Measurements from ENCODE around the gene LRRC51. TPM values are rescaled to one million over a fixed set of nuclear protein-coding genes. Genes with fewer than 3 reads are reported as not detected.
"Not testable (repeated sequence)": the region's sequence is repeated elsewhere in the genome, so short reads cannot be mapped to it uniquely, and the experiment has no call there.

LRRC51 gene
- total and polyA plus RNA-seq, 3 experiments from 2014 or later = 2.6 to 8.9 (median 8.2) TPM

DNA sequence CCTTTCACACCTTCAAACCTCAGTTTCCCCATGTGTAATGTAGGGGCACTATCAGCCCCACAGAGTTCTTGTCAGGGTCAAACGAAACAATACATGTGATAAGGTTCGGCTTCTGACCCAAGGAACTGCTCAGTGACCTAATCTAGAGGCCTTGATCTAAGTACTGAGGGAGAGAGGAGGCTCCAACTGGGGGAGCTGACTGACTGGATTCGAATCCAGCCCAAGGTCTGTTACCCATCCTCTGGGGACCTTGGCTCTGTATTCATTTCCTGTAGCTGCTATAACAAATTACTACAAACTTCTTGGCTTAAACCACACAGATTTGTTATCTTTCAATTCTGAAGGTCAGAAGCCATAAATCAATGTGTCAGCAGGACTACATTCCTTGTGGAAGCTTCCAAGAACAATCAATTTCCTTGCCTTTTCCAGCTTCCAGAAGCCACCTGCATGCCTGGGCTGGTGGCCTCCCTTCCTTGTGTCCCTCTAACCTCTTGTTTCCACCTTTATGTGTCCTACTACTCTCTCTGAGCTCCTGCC is 42.5 kb downstream of the LRRC51 start:
- no peak overlapping the region for H3K27ac ChIP-seq (ENCODE audit: low read depth, low read length)
- H3K4me3 ChIP-seq (ENCODE audit: low read length) = no peak overlapping the region
- H3K4me1 ChIP-seq (ENCODE audit: insufficient read depth, low read length) = no peaks in the 10 kb centered on the region
- H3K4me1 Mint-ChIP-seq = no peaks in the 10 kb centered on the region
- no peaks in the 10 kb centered on the region for H3K36me3 ChIP-seq (ENCODE audit: insufficient read depth, low read length)
- peak overlapping the region in 1 of 8 donors; percentile 26 for H3K27ac Mint-ChIP-seq
- H3K27me3 ChIP-seq (ENCODE audit: insufficient read depth, low read length, poor library complexity, severe bottlenecking) = no peaks in the 10 kb centered on the region
- CTCF ChIA-PET = interaction anchor here (0.8 to 1.4 kb wide), 3 partner anchors 20 to 98 kb away, joined by 3 read pairs; no protein-coding TSS in a partner anchor
- H3K9me3 ChIP-seq (ENCODE audit: low read length) = no peaks in the 10 kb centered on the region
- DNase-seq = no peak
- H3K9me3 Mint-ChIP-seq = peaks cover 0 to 7% (median 6%) of the 10 kb centered on the region in 5 donors
- H3K36me3 Mint-ChIP-seq = peaks cover 0 to 6% (median 1%) of the 10 kb centered on the region in 3 donors
- no peak overlapping the region for H3K4me3 Mint-ChIP-seq
- POLR2A ChIA-PET = interaction anchor here (0.7 kb wide), 1 partner anchor 45 kb away, joined by 3 read pairs; no protein-coding TSS in a partner anchor
- H3K27me3 Mint-ChIP-seq = peaks cover 4 to 36% of the 10 kb centered on the region in 2 donors

DNA sequence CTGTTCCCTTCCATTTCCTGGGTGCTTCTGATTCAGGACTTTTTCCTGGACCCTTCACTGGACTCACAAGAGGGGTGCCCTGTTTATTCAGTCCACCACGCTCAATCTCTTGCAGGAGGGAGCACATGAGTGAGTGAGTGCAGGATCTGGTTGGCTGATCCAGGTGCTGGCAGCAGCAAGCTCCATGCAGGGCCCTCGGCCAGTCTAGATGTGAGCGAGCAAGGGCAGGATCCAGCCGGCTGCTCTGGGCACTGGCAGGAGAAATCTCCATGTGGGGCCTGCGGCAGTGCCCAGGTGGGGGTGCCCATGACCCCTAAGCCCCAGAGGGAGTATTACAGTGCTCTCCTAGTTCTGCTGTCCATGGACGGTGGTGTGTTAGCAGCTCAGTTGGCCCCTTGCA is 43.4 kb downstream of the LRRC51 start:
- Histone ChIP-seq H3K36me3 (ENCODE audit: insufficient read depth, low read length) (no peaks in the 10 kb centered on the region), H3K27me3 (ENCODE audit: insufficient read depth, low read length, poor library complexity, severe bottlenecking) (no peaks in the 10 kb centered on the region), H3K27ac (ENCODE audit: low read depth, low read length) (no peak overlapping the region), H3K4me3 (ENCODE audit: low read length) (no peak overlapping the region), H3K4me1 (ENCODE audit: insufficient read depth, low read length) (no peaks in the 10 kb centered on the region), H3K9me3 (ENCODE audit: low read length) (peaks cover 4% of the 10 kb centered on the region)
- Mint-ChIP-seq H3K9me3 (peaks cover 7 to 15% (median 12%) of the 10 kb centered on the region in 5 donors), H3K27ac (peak overlapping the region in 1 of 8 donors; percentile 26), H3K36me3 (peaks cover 0 to 15% (median 4%) of the 10 kb centered on the region in 3 donors), H3K4me3 (no peak overlapping the region), H3K4me1 (no peaks in the 10 kb centered on the region), H3K27me3 (peaks cover 6 to 33% of the 10 kb centered on the region in 2 donors)
- CTCF ChIA-PET = no interaction called here
- POLR2A ChIA-PET = no interaction called here
- no peak for DNase-seq

DNA sequence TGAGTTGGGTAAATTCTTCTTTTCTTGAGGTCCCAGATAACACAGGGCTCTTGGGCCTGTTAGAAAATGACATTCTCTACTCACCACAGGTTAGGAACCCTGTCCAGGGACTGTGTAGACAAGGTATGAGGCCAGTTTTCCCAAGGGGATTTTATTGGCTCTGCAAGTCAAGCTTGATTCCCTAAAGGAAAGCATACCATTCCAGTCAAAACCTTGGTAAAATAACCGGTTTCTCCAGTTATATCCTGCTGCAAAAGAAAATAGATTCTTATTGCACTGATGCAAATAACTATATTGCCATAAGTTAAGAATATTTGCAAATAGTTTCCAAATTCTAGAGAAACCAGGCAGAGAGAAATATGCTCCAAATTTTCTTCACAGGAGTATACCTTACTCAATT is 45.3 kb downstream of the LRRC51 start:
- Histone ChIP-seq H3K27ac (ENCODE audit: low read depth, low read length) (no peak overlapping the region), H3K36me3 (ENCODE audit: insufficient read depth, low read length) (no peaks in the 10 kb centered on the region), H3K27me3 (ENCODE audit: insufficient read depth, low read length, poor library complexity, severe bottlenecking) (no peaks in the 10 kb centered on the region), H3K9me3 (ENCODE audit: low read length) (peaks cover 4% of the 10 kb centered on the region), H3K4me3 (ENCODE audit: low read length) (no peak overlapping the region), H3K4me1 (ENCODE audit: insufficient read depth, low read length) (no peaks in the 10 kb centered on the region)
- peaks cover 9 to 18% (median 15%) of the 10 kb centered on the region in 5 donors for H3K9me3 Mint-ChIP-seq
- H3K4me1 Mint-ChIP-seq = no peaks in the 10 kb centered on the region
- H3K27me3 Mint-ChIP-seq = peaks cover 6 to 24% of the 10 kb centered on the region in 2 donors
- H3K27ac Mint-ChIP-seq = no peak overlapping the region
- no peak overlapping the region for H3K4me3 Mint-ChIP-seq
- no peak for DNase-seq
- ChIA-PET CTCF (no interaction called here), POLR2A (no interaction called here)
- H3K36me3 Mint-ChIP-seq = peaks cover 0 to 18% (median 4%) of the 10 kb centered on the region in 3 donors

DNA sequence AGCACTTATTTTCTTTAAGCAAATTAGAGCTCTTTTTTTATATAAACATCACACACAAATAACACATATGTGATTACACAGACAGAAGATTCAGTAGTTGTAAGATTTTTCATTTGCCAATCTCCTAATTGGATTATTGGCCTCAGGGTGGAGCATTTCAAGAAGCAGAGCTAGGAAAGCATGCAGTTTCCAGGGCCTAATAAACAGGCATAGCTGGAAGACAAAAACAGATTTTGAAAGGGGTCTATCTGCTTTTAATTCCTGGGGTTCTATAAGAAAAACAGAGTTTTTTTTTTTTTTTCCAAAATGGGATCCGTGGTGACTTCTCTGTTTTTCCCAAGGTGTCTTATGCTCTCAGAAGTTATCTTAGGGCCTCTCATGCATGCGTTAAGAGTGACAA is 47.3 kb downstream of the LRRC51 start:
- Histone ChIP-seq H3K4me3 (ENCODE audit: low read length) (no peak overlapping the region), H3K27me3 (ENCODE audit: insufficient read depth, low read length, poor library complexity, severe bottlenecking) (no peaks in the 10 kb centered on the region), H3K36me3 (ENCODE audit: insufficient read depth, low read length) (no peaks in the 10 kb centered on the region), H3K4me1 (ENCODE audit: insufficient read depth, low read length) (no peaks in the 10 kb centered on the region), H3K27ac (ENCODE audit: low read depth, low read length) (no peak overlapping the region), H3K9me3 (ENCODE audit: low read length) (peaks cover 4% of the 10 kb centered on the region)
- no peak for DNase-seq
- Mint-ChIP-seq H3K4me3 (no peak overlapping the region), H3K4me1 (no peaks in the 10 kb centered on the region), H3K36me3 (peaks cover 0 to 18% (median 3%) of the 10 kb centered on the region in 3 donors), H3K27me3 (peaks cover 12 to 29% of the 10 kb centered on the region in 2 donors), H3K9me3 (peaks cover 9 to 18% (median 15%) of the 10 kb centered on the region in 5 donors), H3K27ac (no peak overlapping the region)
- ChIA-PET CTCF (interaction anchor here (1.0 to 1.3 kb wide), 2 partner anchors 37 to 103 kb away, joined by 3 to 5 read pairs; no protein-coding TSS in a partner anchor), POLR2A (no interaction called here)

DNA sequence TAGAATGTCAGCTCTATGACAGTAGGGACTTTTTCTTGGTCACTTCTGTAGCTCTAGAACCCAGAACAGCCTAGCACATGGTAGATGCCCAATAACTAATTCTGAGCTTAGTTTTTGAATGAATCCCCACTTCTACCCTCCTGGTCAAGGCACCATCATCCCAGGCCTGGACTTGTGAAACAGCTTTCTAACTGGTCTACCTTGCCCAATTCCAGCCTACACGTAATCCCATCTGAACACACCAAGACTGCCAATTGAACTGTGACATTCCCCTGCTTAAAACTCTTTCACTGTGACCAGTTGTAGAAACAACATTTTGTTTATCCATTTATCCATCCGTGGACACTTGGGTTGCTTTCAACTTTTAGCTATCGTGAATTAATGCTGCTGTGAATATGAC is 48.7 kb downstream of the LRRC51 start:
- Mint-ChIP-seq H3K27me3 (peaks cover 18 to 30% of the 10 kb centered on the region in 2 donors), H3K9me3 (peaks cover 9 to 18% (median 15%) of the 10 kb centered on the region in 5 donors)
- CTCF ChIA-PET = no interaction called here

DNA sequence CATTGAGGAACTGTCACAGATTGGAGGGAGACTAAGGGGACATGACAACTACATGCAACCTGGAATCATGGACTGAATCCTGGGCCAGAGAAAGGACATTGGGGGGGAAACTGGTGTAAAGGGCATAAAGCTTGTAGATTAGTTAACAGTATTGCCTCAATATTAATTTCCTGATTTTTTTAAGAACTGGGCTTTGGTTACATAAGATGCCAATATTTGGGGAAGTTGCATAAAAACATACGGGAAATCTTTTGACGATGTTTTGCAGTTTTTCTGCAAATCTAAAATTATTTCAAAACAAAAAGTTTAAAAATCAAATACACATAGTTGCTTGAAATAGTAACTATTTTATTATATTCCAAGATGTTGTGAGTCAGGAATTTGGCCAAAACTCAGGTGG is 52.0 kb downstream of the LRRC51 start:
- peaks cover 4% of the 10 kb centered on the region for H3K9me3 ChIP-seq (ENCODE audit: low read length)
- H3K27me3 Mint-ChIP-seq = peaks cover 18 to 28% of the 10 kb centered on the region in 2 donors
- ChIA-PET CTCF (interaction anchor here (1.1 kb wide), 1 partner anchor 12 kb away, joined by 3 read pairs; no protein-coding TSS in a partner anchor), POLR2A (no interaction called here)
- H3K36me3 Mint-ChIP-seq = peaks cover 0 to 17% (median 3%) of the 10 kb centered on the region in 3 donors
- H3K27ac Mint-ChIP-seq = peak overlapping the region in 1 of 8 donors; percentile 1
- no peak for DNase-seq
- H3K9me3 Mint-ChIP-seq = peaks cover 9 to 16% (median 13%) of the 10 kb centered on the region in 5 donors
- no peak overlapping the region for H3K4me3 Mint-ChIP-seq
- no peaks in the 10 kb centered on the region for H3K36me3 ChIP-seq (ENCODE audit: insufficient read depth, low read length)
- no peak overlapping the region for H3K4me3 ChIP-seq (ENCODE audit: low read length)
- no peaks in the 10 kb centered on the region for H3K4me1 Mint-ChIP-seq
- no peaks in the 10 kb centered on the region for H3K27me3 ChIP-seq (ENCODE audit: insufficient read depth, low read length, poor library complexity, severe bottlenecking)
- H3K4me1 ChIP-seq (ENCODE audit: insufficient read depth, low read length) = no peaks in the 10 kb centered on the region
- no peak overlapping the region for H3K27ac ChIP-seq (ENCODE audit: low read depth, low read length)

More for the DNA sequence above, 48.7 kb downstream of the LRRC51 start:
- H3K27ac ChIP-seq (ENCODE audit: low read depth, low read length) = no peak overlapping the region
- Mint-ChIP-seq H3K36me3 (peaks cover 0 to 18% (median 3%) of the 10 kb centered on the region in 3 donors), H3K4me1 (no peaks in the 10 kb centered on the region), H3K27ac (no peak overlapping the region), H3K4me3 (no peak overlapping the region)
- peaks cover 4% of the 10 kb centered on the region for H3K9me3 ChIP-seq (ENCODE audit: low read length)
- H3K36me3 ChIP-seq (ENCODE audit: insufficient read depth, low read length) = no peaks in the 10 kb centered on the region
- POLR2A ChIA-PET = no interaction called here
- no peak for DNase-seq
- H3K27me3 ChIP-seq (ENCODE audit: insufficient read depth, low read length, poor library complexity, severe bottlenecking) = no peaks in the 10 kb centered on the region
- no peaks in the 10 kb centered on the region for H3K4me1 ChIP-seq (ENCODE audit: insufficient read depth, low read length)
- H3K4me3 ChIP-seq (ENCODE audit: low read length) = no peak overlapping the region

DNA sequence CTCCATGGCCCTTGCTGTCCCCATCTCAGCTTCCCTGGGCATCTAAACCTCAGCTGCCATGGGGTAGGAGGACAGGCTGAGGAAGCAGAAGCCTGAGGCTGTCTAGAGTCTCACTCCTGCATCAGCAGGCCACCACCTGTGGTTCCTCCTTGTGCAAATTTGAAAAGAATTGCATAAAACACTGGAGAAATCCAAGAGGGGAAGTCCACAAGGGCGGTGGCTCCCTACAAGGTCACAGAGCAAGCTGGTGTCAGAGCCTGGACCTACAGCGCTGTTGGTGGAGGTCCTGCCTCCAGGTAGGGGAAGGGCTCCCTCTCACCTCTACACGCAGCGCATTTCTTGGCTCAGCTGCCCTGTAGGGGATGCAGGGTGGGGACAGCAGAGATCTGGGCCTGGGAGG is 54.8 kb downstream of the LRRC51 start, which contains the start of gene FOLR3:
Gene FOLR3 (plus strand): TSS at position 253 of the 400 bp plus-strand sequence. CDS start 228 bp downstream, outside the sequence.
- H3K27ac Mint-ChIP-seq = peak within 1 kb of the TSS in 1 of 8 donors; percentile 14
- H3K9me3 ChIP-seq (ENCODE audit: low read length); H3K27me3 ChIP-seq (ENCODE audit: insufficient read depth, low read length, poor library complexity, severe bottlenecking); H3K4me3 ChIP-seq (ENCODE audit: low read length); H3K27ac ChIP-seq (ENCODE audit: low read depth, low read length); H3K36me3 Mint-ChIP-seq; POLR2A ChIA-PET; H3K4me1 Mint-ChIP-seq; DNase-seq; H3K36me3 ChIP-seq (ENCODE audit: insufficient read depth, low read length); H3K4me1 ChIP-seq (ENCODE audit: insufficient read depth, low read length); H3K4me3 Mint-ChIP-seq; H3K9me3 Mint-ChIP-seq: not testable (repeated sequence)
- CTCF ChIA-PET = interaction anchor here (2.0 kb wide), 1 partner anchor 8 kb away, joined by 4 read pairs; no protein-coding TSS in a partner anchor
- H3K27me3 Mint-ChIP-seq = peaks cover 15 to 23% of the 10 kb centered on the region in 2 donors

DNA sequence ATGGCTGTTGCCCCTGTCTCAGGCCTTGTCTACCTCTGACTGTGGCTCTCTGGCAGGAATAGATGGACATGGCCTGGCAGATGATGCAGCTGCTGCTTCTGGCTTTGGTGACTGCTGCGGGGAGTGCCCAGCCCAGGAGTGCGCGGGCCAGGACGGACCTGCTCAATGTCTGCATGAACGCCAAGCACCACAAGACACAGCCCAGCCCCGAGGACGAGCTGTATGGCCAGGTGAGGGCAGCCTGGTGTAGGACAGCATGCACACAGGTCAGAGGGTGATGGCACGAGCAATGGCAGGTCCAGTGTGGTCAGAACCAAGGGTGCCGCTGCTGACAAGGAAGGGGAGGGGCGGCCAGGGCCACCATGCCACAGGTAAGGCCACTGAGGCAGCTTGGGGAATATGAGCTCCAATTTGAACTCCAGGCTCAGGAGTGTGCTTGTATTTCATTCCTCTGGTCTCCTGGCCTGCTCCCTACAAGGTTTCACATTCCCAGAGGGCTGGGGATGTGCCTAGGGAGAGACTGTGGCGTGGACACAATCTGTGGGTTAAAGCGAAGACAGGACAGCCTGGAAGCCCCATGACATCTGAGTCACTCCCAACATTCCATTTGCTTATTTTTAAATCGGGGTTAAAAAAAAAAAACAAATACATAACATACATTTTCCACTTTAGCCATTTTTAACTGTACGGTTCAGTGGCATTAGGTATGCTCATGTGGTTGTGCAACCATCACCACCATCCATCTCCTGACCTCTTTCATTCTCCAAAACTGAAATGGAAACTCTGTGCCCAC is 55.4 kb downstream of the LRRC51 start:
- CTCF ChIA-PET = interaction anchor here (2.0 kb wide), 1 partner anchor 8 kb away, joined by 4 read pairs; no protein-coding TSS in a partner anchor
- H3K27ac Mint-ChIP-seq = no peak overlapping the region

More for the DNA sequence above, 55.4 kb downstream of the LRRC51 start:
- Histone ChIP-seq H3K4me1 (ENCODE audit: insufficient read depth, low read length) (no peaks in the 10 kb centered on the region), H3K36me3 (ENCODE audit: insufficient read depth, low read length) (no peaks in the 10 kb centered on the region), H3K27me3 (ENCODE audit: insufficient read depth, low read length, poor library complexity, severe bottlenecking) (no peaks in the 10 kb centered on the region), H3K9me3 (ENCODE audit: low read length) (no peaks in the 10 kb centered on the region), H3K4me3 (ENCODE audit: low read length) (no peak overlapping the region), H3K27ac (ENCODE audit: low read depth, low read length) (no peak overlapping the region)
- Mint-ChIP-seq H3K36me3 (no peaks in the 10 kb centered on the region), H3K4me3 (no peak overlapping the region), H3K4me1 (peaks cover 0 to 3% (median 0%) of the 10 kb centered on the region in 3 donors), H3K9me3 (peaks cover 0 to 2% (median 0%) of the 10 kb centered on the region in 5 donors), H3K27me3 (peaks cover 17 to 23% of the 10 kb centered on the region in 2 donors)
- POLR2A ChIA-PET = no interaction called here
- DNase-seq = no peak

All from CD8-positive, alpha-beta memory T cell (primary cell).